Measurements from ENCODE around the gene KRTAP4-2. TPM values are rescaled to one million over a fixed set of nuclear protein-coding genes. Genes with fewer than 3 reads are reported as not detected.
"Not testable (repeated sequence)": the region's sequence is repeated elsewhere in the genome, so short reads cannot be mapped to it uniquely, and the experiment has no call there.

KRTAP4-2 gene
- total RNA-seq, 1 donor from 2014 or later, result not detected

DNA sequence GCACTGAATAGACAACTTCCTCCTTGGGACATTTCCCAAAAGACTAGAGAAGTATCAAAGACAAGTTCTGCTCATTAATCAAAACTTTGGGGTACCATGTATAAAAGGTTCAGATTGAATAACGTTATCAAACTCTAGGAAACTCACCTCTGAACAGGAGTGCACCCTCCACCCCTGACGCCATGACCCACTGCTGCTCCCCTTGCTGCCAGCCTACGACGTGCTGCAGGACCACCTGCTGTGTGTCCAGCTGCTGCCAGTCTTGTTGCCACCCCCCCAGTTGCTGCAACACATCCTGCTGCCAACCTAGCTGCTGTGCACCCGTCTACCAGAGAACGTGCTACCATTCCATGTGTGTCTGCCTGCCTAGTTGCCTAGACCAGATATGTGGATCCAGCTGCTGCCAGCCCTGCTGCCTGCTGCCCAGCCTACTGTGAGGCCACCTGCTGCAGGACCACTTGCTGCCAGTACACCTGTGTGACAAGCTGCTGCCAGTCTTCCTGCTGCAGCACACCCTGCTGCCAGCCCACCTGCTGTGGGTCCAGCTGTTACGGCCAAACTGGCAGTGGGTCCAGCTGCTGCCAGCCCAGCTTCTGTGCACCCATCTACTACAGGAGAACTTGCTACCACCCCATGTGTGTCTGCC lies 34.6 kb upstream of the KRTAP4-2 start:
- no peak for DNase-seq (ENCODE audit: extremely low spot score in 2 of 2)
- intact Hi-C loops (cut with DNase I), result no loop called here
- no peaks in the 10 kb centered on the region for H3K9me3 ChIP-seq

DNA sequence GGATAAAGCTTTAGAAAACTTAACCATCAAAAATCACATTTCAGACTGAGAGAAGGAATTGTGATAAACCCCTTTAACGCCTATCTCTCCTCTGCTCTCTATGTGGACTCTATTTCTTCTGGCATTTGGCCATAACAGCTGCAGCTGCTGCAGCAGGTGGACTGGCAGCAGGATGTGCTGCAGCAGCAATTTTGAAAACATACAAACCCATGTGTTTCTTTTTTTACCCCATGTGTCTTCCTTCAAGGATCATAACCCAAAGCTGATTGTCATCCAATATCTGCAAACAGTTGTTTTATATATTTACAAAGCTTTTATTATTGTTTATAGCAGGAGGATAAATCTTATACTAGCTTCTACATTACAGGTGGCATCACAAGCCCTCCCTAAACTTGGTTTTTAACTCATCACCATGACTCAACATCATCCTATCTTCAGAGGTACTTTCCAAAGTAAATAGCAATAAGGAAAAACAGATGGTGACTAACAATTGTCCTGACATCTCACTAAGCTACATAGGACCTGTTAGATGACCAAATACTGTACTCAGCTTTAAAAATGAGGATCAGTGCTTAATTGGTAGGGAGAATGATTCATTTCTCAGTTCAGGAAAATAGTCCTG lies 33.9 kb upstream of the KRTAP4-2 start:
- H3K9me3 ChIP-seq, result no peaks in the 10 kb centered on the region
- H3K4me3 ChIP-seq, result no peak overlapping the region
- no peak for DNase-seq (ENCODE audit: extremely low spot score in 2 of 2)
- TF ChIP-seq, protein P1, sequence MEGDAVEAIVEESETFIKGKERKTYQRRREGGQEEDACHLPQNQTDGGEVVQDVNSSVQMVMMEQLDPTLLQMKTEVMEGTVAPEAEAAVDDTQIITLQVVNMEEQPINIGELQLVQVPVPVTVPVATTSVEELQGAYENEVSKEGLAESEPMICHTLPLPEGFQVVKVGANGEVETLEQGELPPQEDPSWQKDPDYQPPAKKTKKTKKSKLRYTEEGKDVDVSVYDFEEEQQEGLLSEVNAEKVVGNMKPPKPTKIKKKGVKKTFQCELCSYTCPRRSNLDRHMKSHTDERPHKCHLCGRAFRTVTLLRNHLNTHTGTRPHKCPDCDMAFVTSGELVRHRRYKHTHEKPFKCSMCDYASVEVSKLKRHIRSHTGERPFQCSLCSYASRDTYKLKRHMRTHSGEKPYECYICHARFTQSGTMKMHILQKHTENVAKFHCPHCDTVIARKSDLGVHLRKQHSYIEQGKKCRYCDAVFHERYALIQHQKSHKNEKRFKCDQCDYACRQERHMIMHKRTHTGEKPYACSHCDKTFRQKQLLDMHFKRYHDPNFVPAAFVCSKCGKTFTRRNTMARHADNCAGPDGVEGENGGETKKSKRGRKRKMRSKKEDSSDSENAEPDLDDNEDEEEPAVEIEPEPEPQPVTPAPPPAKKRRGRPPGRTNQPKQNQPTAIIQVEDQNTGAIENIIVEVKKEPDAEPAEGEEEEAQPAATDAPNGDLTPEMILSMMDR (IDR thresholded peaks at IDR 0.05), result no peak
- peak in 1 of 2 donors; percentile 63 for TF ChIP-seq POLR2AphosphoS5 (IDR thresholded peaks at IDR 0.05; ENCODE audit: insufficient read depth in 1 of 2, low read depth in 1 of 2)
- peaks cover 6% of the 10 kb centered on the region for H3K4me1 ChIP-seq
- intact Hi-C loops (cut with DNase I), result no loop called here
- H3K36me3 ChIP-seq, result no peaks in the 10 kb centered on the region
- no peaks in the 10 kb centered on the region for H3K27me3 ChIP-seq
- no peak overlapping the region for H3K27ac ChIP-seq

More for the DNA sequence above, 34.6 kb upstream of the KRTAP4-2 start:
- H3K36me3 ChIP-seq, result no peaks in the 10 kb centered on the region
- TF ChIP-seq, protein P1 (IDR thresholded peaks at IDR 0.05), result no peak
- TF ChIP-seq POLR2A (IDR thresholded peaks at IDR 0.05), result no peak
- peaks cover 6% of the 10 kb centered on the region for H3K4me1 ChIP-seq
- H3K27me3 ChIP-seq, result no peaks in the 10 kb centered on the region
- no peak overlapping the region for H3K27ac ChIP-seq
- H3K4me3 ChIP-seq, result no peak overlapping the region

DNA sequence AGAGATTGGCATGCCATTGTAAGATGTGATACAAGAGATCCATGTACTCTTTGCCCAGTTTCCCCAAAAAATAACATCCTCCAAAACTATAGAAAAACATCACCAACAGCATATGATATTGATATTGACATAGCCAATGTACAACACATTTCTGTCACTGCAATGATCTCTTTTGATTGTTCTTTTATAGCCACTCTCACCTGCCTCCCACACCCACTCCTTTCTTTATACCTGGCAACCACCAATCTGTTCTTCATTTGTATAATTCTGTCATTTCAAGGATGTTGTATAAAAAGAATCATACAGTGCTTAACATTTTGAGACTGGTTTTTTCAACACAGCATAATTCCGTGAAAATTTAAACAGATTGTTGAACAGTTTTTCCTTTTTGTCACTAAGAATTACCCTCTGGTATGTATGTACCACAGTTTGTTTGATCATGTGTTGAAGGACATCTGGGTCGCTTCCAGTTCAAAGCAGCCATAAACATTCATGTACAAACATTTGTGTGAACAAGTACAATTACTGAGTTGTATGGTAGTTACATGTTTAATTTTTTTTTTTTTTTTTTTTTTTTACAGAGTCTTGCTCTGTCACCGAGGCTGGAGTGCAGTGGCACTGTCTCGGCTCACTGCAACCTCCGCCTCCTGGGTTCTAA lies 21.5 kb upstream of the KRTAP4-2 start:
- intact Hi-C loops (cut with DNase I), result no loop called here
- no peaks in the 10 kb centered on the region for H3K9me3 ChIP-seq

DNA sequence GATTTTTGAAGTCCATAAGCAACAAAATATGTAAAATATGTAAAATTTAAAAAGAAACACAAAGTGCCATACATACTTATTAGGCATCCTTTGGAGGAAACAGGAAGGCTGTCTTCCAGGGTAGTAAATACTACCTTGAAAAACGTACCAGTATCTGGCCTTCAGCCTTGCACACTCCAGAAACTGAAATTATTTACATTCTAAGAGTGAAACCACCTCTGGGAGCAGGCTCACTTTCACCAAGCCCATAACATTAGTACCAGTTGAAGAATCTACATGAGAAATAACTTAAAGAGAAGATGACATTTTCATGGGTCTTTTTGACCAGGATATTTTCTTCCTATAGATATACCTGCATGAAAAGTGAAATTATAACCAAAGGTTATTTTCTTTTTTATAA lies 18.0 kb upstream of the KRTAP4-2 start:
- Histone ChIP-seq H3K4me3 (no peak overlapping the region), H3K4me1 (no peaks in the 10 kb centered on the region), H3K27ac (no peak overlapping the region), H3K9me3 (no peaks in the 10 kb centered on the region), H3K27me3 (no peaks in the 10 kb centered on the region), H3K36me3 (no peaks in the 10 kb centered on the region)
- DNase-seq (ENCODE audit: extremely low spot score in 2 of 2), result no peak
- TF ChIP-seq POLR2A (IDR thresholded peaks at IDR 0.05), result no peak
- TF ChIP-seq, protein P1 (IDR thresholded peaks at IDR 0.05), result no peak
- TF ChIP-seq POLR2AphosphoS5 (IDR thresholded peaks at IDR 0.05; ENCODE audit: insufficient read depth in 1 of 2, low read depth in 1 of 2), result no peak
- intact Hi-C loops (cut with DNase I), result no loop called here

More for the DNA sequence above, 21.5 kb upstream of the KRTAP4-2 start:
- H3K4me3 ChIP-seq, result no peak overlapping the region
- H3K27me3 ChIP-seq, result no peaks in the 10 kb centered on the region
- no peak overlapping the region for H3K27ac ChIP-seq
- H3K36me3 ChIP-seq, result no peaks in the 10 kb centered on the region
- no peaks in the 10 kb centered on the region for H3K4me1 ChIP-seq
- DNase-seq (ENCODE audit: extremely low spot score in 2 of 2), result no peak
- no peak for TF ChIP-seq POLR2AphosphoS5 (IDR thresholded peaks at IDR 0.05; ENCODE audit: insufficient read depth in 1 of 2, low read depth in 1 of 2)
- TF ChIP-seq POLR2A (IDR thresholded peaks at IDR 0.05), result no peak
- TF ChIP-seq, protein P1 (IDR thresholded peaks at IDR 0.05), result no peak

DNA sequence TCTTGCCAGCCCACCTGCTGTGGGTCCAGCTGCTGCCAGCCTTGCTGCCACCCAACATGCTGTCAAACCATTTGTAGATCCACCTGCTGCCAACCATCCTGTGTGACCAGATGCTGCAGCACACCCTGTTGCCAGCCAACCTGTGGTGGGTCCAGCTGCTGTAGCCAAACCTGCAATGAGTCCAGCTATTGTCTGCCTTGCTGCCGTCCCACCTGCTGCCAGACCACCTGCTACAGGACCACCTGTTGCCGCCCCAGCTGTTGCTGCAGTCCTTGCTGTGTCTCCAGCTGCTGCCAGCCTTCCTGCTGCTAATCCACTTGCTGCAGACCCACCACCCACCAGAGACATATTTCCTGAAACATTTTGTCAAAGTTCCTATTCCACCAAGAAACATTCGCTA lies 12.3 kb upstream of the KRTAP4-2 start:
- TF ChIP-seq POLR2AphosphoS5 (IDR thresholded peaks at IDR 0.05; ENCODE audit: insufficient read depth in 1 of 2, low read depth in 1 of 2) (no peak), POLR2A (IDR thresholded peaks at IDR 0.05) (no peak)
- TF ChIP-seq, protein P1 (IDR thresholded peaks at IDR 0.05), result no peak
- H3K4me3 ChIP-seq, result no peak overlapping the region
- no peaks in the 10 kb centered on the region for H3K27me3 ChIP-seq
- H3K36me3 ChIP-seq, result no peaks in the 10 kb centered on the region
- H3K27ac ChIP-seq, result no peak overlapping the region
- no peak for DNase-seq (ENCODE audit: extremely low spot score in 2 of 2)
- H3K9me3 ChIP-seq, result no peaks in the 10 kb centered on the region
- H3K4me1 ChIP-seq, result no peaks in the 10 kb centered on the region
- intact Hi-C loops (cut with DNase I), result no loop called here

DNA sequence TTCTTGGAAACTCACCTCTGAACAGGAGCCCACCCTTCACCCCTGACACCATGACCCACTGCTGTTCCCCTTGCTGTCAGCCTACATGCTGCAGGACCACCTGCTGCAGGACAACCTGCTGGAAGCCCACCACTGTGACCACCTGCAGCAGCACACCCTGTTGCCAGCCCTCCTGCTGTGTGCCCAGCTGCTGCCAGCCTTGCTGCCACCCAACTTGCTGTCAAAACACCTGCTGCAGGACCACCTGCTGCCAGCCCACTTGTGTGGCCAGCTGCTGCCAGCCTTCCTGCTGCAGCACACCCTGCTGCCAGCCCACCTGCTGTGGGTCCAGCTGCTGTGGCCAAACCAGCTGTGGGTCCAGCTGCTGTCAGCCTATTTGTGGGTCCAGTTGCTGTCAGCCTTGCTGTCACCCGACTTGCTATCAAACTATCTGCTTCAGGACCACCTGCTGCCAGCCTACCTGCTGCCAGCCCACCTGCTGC lies 11.9 kb upstream of the KRTAP4-2 start, which contains the start of gene KRTAP9-1:
Gene KRTAP9-1 (plus strand): TSS at position 51 of the 482 bp plus-strand sequence. CDS start 0 bp downstream, at position 51.
- H3K27me3 ChIP-seq; H3K36me3 ChIP-seq; H3K27ac ChIP-seq; H3K4me1 ChIP-seq; H3K4me3 ChIP-seq; DNase-seq (ENCODE audit: extremely low spot score in 2 of 2); H3K9me3 ChIP-seq; intact Hi-C loops (cut with DNase I): not testable (repeated sequence)
